Ascending aorta (tissue), 2 donors: ENCODE data around the gene NLRC4. TPM values are rescaled to one million over a fixed set of nuclear protein-coding genes. Genes with fewer than 3 reads are reported as not detected.

ENCODE experiments used
- DNase-seq, 2 donors: peaks; one replicate each; pipeline ENCODE4 v3.0.0-alpha.2; 2019; ENCODE audit warnings: low spot score in 2 of 2
- H3K27ac ChIP-seq, 2 donors: fragments of 200-600 bp; sonication (generic); one replicate each; pipeline ENCODE4 v1.5.1; 2016 to 2017; ENCODE audit warnings: mild to moderate bottlenecking in 1 of 2
- H3K27me3 ChIP-seq: fragments of 200-600 bp; sonication (generic); one replicate; pipeline ENCODE4 v1.5.1; 2017
- H3K36me3 ChIP-seq, 2 donors: fragments of 200-600 bp; sonication (generic); one replicate each; pipeline ENCODE4 v1.5.1; 2016
- H3K4me1 ChIP-seq, 2 donors: fragments of 200-600 bp; sonication (generic); one replicate each; pipeline ENCODE4 v1.5.1; 2016 to 2017; ENCODE audit warnings: mild to moderate bottlenecking in 1 of 2
- H3K4me3 ChIP-seq, 2 donors: fragments of 200-600 bp; sonication (generic); one replicate each; pipeline ENCODE4 v1.5.1; 2016 to 2017; ENCODE audit warnings: mild to moderate bottlenecking in 1 of 2
- H3K9me3 ChIP-seq, 2 donors: fragments of 200-600 bp; sonication (generic); one replicate each; pipeline ENCODE4 v1.5.1; 2016
- intact Hi-C: fragments of 100-400 bp; cut with DNase I; formaldehyde crosslinking; loops from one replicate; pipeline ENCODE4 v1.15.1; 2023
- total RNA-seq: library from RNA; depleted of rRNA; stranded (reverse); fragments of >200 nt; gene quantifications from one replicate; pipeline ENCODE4 v1.1.0, GENCODE V29; 2016
- TF ChIP-seq, protein P1 (sequence below), 3 experiments: fragments of 200-600 bp in 2 of 3; fragments of 450-650 bp in 1 of 3; sonication (generic) in 2 of 3; IDR thresholded peaks; one replicate each; pipeline ENCODE4 v1.5.1; 2016 to 2019; ENCODE audit warnings: antibody characterized with exemption in 3 of 3, mild to moderate bottlenecking in 1 of 3, moderate library complexity in 1 of 3

Gene NLRC4
- total RNA-seq, 1 donor from 2014 or later, result 2.3 TPM

DNA sequence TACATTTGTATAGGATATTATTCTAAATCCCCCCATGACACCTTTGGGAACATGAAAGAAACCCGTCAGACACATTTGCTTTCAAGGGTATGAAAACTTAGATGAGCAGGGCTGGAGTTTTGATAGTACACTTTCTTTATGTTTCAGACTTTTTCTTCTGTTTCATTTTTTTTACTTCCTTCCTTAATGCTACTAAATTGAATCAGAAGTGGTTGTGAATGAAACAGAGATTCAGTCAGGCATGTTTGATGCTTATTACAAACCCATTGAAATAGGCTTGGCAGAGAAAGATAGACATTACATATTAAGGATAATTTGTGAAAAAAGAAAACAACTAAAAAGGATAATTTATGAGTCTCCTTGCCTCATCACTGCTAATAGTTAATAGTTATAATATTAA, 72.3 kb downstream of the NLRC4 start:
- no peak for DNase-seq
- Histone ChIP-seq H3K27ac (no peak overlapping the region), H3K4me1 (no peaks in the 10 kb centered on the region), H3K4me3 (no peak overlapping the region), H3K27me3 (no peaks in the 10 kb centered on the region), H3K9me3 (no peaks in the 10 kb centered on the region), H3K36me3 (peaks cover 16 to 30% of the 10 kb centered on the region in 2 donors)
- intact Hi-C loops, result no loop called here
- TF ChIP-seq, protein P1, sequence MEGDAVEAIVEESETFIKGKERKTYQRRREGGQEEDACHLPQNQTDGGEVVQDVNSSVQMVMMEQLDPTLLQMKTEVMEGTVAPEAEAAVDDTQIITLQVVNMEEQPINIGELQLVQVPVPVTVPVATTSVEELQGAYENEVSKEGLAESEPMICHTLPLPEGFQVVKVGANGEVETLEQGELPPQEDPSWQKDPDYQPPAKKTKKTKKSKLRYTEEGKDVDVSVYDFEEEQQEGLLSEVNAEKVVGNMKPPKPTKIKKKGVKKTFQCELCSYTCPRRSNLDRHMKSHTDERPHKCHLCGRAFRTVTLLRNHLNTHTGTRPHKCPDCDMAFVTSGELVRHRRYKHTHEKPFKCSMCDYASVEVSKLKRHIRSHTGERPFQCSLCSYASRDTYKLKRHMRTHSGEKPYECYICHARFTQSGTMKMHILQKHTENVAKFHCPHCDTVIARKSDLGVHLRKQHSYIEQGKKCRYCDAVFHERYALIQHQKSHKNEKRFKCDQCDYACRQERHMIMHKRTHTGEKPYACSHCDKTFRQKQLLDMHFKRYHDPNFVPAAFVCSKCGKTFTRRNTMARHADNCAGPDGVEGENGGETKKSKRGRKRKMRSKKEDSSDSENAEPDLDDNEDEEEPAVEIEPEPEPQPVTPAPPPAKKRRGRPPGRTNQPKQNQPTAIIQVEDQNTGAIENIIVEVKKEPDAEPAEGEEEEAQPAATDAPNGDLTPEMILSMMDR (IDR thresholded peaks at IDR 0.05), result no peak

DNA sequence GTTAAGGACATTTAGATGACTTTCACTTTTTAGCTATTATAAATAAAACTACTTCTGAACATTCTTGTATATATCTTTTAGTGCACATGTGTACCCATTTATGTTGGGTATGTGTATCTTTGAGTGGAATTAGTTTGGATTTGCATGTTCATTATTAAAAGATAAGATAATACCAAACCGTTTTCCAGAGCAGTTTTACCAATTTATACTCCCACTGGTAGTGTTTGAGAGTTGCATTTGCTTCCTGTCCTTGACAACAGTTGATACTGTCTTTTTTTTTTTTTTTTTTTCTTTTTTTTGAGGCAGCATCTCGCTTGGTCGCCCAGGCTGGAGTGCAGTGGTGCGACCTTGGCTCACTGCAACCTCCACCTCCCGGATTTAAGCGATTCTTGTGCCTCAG, 75.7 kb downstream of the NLRC4 start:
- DNase-seq, result no peak
- H3K9me3 ChIP-seq, result no peaks in the 10 kb centered on the region
- H3K4me1 ChIP-seq, result no peaks in the 10 kb centered on the region
- TF ChIP-seq, protein P1 (IDR thresholded peaks at IDR 0.05), result no peak
- intact Hi-C loops, result no loop called here
- no peak overlapping the region for H3K27ac ChIP-seq
- H3K4me3 ChIP-seq, result no peak overlapping the region
- H3K27me3 ChIP-seq, result no peaks in the 10 kb centered on the region
- peaks cover 12 to 45% of the 10 kb centered on the region in 2 donors for H3K36me3 ChIP-seq

DNA sequence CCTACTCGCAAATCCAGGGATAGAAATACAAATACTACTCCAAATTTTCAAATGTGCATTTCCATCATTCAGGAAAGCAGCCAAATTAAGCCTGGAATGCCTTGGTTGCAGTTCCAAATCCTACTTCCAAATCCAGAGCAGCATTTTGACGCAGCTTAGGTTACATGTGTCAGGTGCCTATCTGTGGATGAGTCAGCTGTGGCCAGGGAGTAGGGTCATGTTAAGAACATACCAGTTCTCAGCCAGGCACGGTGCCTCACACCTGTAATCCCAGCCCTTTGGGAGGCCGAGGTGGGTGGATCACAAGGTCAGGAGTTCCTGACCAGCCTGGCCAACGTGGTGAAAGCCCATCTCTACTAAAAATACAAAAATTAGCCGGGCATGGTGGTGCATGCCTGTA, 82.0 kb downstream of the NLRC4 start:
- no peaks in the 10 kb centered on the region for H3K9me3 ChIP-seq
- no peaks in the 10 kb centered on the region for H3K27me3 ChIP-seq
- H3K36me3 ChIP-seq, result peaks cover 22 to 51% of the 10 kb centered on the region in 2 donors
- intact Hi-C loops, result no loop called here
- no peaks in the 10 kb centered on the region for H3K4me1 ChIP-seq
- no peak overlapping the region for H3K4me3 ChIP-seq
- DNase-seq, result no peak
- TF ChIP-seq, protein P1 (IDR thresholded peaks at IDR 0.05), result no peak
- no peak overlapping the region for H3K27ac ChIP-seq

Other genes starting within 250 kb of the NLRC4 start
- gene DPY30, start 225.1 kb downstream of the NLRC4 start, total RNA-seq, result 49.4 TPM
- 12.1 TPM for gene SPAST, start 201.3 kb downstream of the NLRC4 start, total RNA-seq
- 4.5 TPM for gene SLC30A6, start 99.0 kb downstream of the NLRC4 start, total RNA-seq
- gene YIPF4, start 13.0 kb upstream of the NLRC4 start, total RNA-seq, result 9.2 TPM
- 59.4 TPM for gene BIRC6, start 92.1 kb upstream of the NLRC4 start, total RNA-seq